ENCODE measurements around the gene ZMYND10. TPM values are rescaled to one million over a fixed set of nuclear protein-coding genes. Genes with fewer than 3 reads are reported as not detected.

The ZMYND10 gene
- total RNA-seq, 2 donors from 2014 or later, result 0.26 to 0.31 TPM

DNA sequence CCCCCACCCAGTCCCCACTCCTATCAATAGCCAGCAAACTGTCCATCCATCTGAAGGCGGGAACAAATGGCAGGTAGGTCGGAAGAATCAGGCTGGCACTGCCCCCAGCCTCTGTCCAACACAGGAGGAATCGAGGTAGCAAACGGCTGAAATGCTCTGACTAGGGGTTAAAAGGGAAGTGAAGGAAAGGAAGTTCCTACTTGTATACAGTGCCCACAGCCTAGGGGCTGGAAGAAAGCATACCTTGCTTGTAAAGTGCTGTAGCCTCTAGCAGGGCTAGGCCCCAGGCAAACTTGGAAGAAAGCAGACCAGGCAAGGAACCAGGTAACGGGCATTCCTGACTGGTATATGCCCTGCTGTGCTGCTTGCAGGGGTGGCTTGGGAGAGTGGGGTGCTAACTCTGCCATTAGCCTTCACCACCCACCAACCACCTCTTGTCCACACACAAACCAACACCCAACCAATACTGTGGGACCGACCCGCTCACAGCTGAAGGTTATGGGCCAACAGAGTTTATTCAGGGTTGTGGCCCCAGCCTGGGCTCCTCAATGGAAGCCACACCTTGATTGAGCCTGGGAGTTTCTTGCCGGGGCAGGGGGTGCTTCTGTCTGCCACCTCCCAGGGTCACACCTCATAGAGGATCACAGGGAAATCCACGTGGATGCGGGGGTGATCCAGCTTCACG, 19.9 kb downstream of the ZMYND10 start:
- H3K9me3 ChIP-seq, result no peaks in the 10 kb centered on the region
- H3K27me3 ChIP-seq, result no peaks in the 10 kb centered on the region
- H3K27ac ChIP-seq, result peak overlapping the region in 1 of 2 donors; percentile 93
- no peak for DNase-seq (ENCODE audit: low spot score)
- H3K36me3 ChIP-seq, result peaks cover 24% of the 10 kb centered on the region
- TF ChIP-seq, protein P1, sequence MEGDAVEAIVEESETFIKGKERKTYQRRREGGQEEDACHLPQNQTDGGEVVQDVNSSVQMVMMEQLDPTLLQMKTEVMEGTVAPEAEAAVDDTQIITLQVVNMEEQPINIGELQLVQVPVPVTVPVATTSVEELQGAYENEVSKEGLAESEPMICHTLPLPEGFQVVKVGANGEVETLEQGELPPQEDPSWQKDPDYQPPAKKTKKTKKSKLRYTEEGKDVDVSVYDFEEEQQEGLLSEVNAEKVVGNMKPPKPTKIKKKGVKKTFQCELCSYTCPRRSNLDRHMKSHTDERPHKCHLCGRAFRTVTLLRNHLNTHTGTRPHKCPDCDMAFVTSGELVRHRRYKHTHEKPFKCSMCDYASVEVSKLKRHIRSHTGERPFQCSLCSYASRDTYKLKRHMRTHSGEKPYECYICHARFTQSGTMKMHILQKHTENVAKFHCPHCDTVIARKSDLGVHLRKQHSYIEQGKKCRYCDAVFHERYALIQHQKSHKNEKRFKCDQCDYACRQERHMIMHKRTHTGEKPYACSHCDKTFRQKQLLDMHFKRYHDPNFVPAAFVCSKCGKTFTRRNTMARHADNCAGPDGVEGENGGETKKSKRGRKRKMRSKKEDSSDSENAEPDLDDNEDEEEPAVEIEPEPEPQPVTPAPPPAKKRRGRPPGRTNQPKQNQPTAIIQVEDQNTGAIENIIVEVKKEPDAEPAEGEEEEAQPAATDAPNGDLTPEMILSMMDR (IDR thresholded peaks at IDR 0.05), result no peak
- no peak overlapping the region for H3K4me3 ChIP-seq
- H3K4me1 ChIP-seq, result peaks cover 0 to 66% of the 10 kb centered on the region in 2 donors

DNA sequence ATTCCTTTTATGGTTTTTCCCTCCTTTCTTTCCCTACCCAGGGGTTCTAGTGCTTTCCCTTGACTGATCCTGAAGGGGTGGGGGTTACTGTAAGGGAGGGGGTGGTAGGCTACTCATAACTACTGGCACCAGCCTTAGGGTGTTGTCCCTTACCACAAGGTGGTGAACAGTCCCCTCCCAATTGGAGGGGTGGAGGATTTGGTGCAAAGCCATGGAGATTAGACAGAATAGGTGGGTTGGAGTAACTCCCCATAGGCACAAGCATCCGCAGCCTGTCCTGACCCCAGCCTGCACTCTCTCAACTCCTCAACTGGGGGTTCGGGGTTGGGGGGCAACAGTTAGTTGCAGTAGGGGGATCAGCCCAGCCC, 20.4 kb downstream of the ZMYND10 start:
- no peaks in the 10 kb centered on the region for H3K9me3 ChIP-seq
- H3K4me1 ChIP-seq, result peaks cover 0 to 71% of the 10 kb centered on the region in 2 donors
- peak overlapping the region; percentile 93 for H3K27ac ChIP-seq
- TF ChIP-seq, protein P1 (IDR thresholded peaks at IDR 0.05), result no peak
- H3K36me3 ChIP-seq, result peaks cover 18% of the 10 kb centered on the region
- DNase-seq (ENCODE audit: low spot score), result no peak
- no peak overlapping the region for H3K4me3 ChIP-seq
- H3K27me3 ChIP-seq, result no peaks in the 10 kb centered on the region

DNA sequence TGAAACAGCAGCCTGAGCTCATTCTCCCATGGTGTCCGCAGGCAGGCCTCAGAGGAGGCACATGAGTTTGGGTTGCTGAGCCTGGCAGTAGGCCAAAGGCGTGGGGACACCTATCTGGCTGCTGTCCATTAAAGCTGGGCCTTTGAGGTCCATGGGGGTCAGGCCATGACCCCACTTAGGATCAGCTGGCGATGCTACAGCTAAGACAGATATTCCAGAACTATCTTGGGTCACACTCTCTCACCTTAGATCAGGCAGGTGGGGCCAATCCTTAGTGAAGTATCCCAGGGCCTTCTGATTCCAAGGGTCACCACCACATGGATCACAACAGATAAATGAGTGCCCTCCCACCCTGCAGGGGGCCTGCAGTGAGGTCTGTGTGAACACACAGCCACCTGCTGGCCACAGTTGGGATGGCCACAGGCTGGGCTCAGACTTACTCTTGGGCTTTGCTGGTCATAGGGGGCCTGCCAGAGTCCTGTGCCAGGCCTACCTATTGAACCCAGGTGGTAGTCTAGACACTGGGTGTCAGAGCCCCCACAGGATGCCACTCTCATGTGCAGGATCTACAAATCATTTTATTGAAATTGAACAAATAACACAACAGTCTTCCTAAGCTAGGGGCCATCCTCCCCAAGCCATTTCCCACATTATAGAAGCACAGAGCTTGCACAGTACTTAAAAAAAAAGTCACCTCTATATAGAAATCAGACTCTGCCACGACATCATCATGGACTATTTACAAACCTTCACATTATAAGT, 21.0 kb downstream of the ZMYND10 start:
- peak; percentile 76 for DNase-seq (ENCODE audit: low spot score)
- TF ChIP-seq, protein P1 (IDR thresholded peaks at IDR 0.05), result peak; percentile 80 to 91
- H3K9me3 ChIP-seq, result no peaks in the 10 kb centered on the region
- H3K4me1 ChIP-seq, result peaks cover 0 to 77% of the 10 kb centered on the region in 2 donors
- peaks cover 13% of the 10 kb centered on the region for H3K36me3 ChIP-seq
- H3K4me3 ChIP-seq, result no peak overlapping the region
- no peaks in the 10 kb centered on the region for H3K27me3 ChIP-seq
- peak overlapping the region; percentile 93 for H3K27ac ChIP-seq

DNA sequence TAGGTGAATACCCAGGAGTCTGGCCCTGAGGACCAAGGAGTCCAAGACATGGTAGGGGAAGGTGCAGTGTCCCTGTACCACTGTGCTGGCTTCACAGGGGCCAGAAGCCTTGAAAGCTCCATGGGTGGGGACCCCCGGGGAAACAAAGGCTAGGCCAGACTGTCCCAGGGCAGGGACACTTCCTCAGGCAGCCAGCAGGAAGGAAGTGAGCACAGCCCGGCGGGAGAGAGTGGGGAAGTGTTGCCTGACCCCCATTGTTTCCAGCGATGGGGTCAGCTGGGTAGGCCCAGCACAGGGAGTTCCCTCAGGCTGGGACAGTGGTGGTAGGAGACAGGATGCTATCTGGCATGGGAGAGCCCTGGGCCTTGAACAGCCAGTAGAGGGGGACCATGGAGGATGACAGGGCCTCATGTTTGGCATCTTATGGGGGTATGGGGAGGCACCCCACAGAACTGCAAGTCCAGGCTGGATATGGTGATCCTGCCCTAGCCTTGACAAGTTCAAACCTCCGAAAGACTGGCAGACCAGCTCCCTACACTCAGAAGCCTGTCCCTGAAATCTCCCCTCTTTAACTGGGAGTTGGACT, 21.8 kb downstream of the ZMYND10 start:
- DNase-seq (ENCODE audit: low spot score), result peak; percentile 75
- Histone ChIP-seq H3K4me1 (peaks cover 0 to 80% of the 10 kb centered on the region in 2 donors), H3K36me3 (peaks cover 13% of the 10 kb centered on the region), H3K27ac (peak overlapping the region; percentile 93), H3K27me3 (no peaks in the 10 kb centered on the region), H3K9me3 (no peaks in the 10 kb centered on the region), H3K4me3 (no peak overlapping the region)
- TF ChIP-seq, protein P1 (IDR thresholded peaks at IDR 0.05), result no peak

DNA sequence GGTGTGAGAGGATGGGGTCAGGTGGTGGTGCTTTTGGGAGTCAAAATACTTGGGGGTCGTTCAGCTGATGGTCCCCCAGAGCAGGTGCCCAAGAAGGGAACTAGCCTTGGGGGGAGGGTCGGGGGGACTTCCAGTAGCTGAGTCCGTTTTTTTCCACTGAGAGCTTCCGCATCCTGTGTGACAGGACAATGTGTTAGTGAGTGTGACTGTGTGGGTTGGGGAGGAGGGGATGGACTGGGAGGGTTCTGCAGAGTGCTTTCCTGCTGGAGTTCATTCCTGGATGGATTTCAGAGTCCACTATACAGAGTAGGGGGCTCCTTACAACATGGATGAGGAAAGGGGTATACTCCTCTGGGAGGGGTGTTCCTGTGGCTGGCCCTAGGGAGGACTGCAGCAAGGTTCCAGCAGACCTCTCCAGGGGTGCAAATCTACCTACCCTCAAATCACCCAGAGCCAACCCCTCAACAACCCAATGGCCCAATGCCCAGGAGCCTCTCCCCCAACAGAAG, 22.4 kb downstream of the ZMYND10 start:
- Histone ChIP-seq H3K27me3 (no peaks in the 10 kb centered on the region), H3K36me3 (peaks cover 18% of the 10 kb centered on the region), H3K27ac (peak overlapping the region; percentile 93), H3K9me3 (no peaks in the 10 kb centered on the region), H3K4me3 (peak overlapping the region; percentile 52 to 70), H3K4me1 (peaks cover 0 to 80% of the 10 kb centered on the region in 2 donors)
- TF ChIP-seq, protein P1 (IDR thresholded peaks at IDR 0.05), result no peak
- DNase-seq (ENCODE audit: low spot score), result no peak
